HEK293 (cell line): ENCODE measurements around the gene ACAN.

ENCODE experiments used
- CTCF ChIA-PET: fragments of 350-600 bp; formaldehyde crosslinking; extraction: SDS; loops from one replicate; lab custom pipeline; 2021; ENCODE audit warnings: antibody characterized with exemption; lab: Yijun Ruan, JAX
- POLR2A ChIA-PET: fragments of 300-600 bp; formaldehyde crosslinking; extraction: SDS; loops from one replicate; lab custom pipeline; 2020; ENCODE audit warnings: antibody characterized with exemption, inconsistent platforms; lab: Yijun Ruan, JAX
- H3K27ac ChIP-seq: fragments of 200-500 bp; sonication (Bioruptor generic); 2 replicates; pipeline ENCODE4 v1.5.1; 2014; ENCODE audit warnings: low read depth, low read length, control low read depth, inconsistent platforms; ENCODE audit errors: extremely low read depth
- H3K36me3 ChIP-seq, 2 experiments: fragments of 200-500 bp in 1 of 2; sonication (Bioruptor generic) in 1 of 2; 1 replicate in 1 of 2; 2 replicates in 1 of 2; pipeline ENCODE4 v1.5.1; 2014 to 2017; ENCODE audit warnings: inconsistent platforms in 2 of 2, low read length in 2 of 2; ENCODE audit not compliant: control insufficient read depth in 2 of 2, insufficient read depth in 1 of 2
- H3K4me1 ChIP-seq: fragments of 200-500 bp; sonication (Bioruptor generic); 2 replicates; pipeline ENCODE4 v1.5.1; 2014; ENCODE audit warnings: mild to moderate bottlenecking, low read length, inconsistent platforms; ENCODE audit not compliant: control insufficient read depth, insufficient read depth
- H3K4me3 ChIP-seq: 2 replicates; pipeline ENCODE4 v1.5.1; 2011; ENCODE audit warnings: low read depth, mild to moderate bottlenecking, control low read depth, low read length, moderate library complexity
- H3K9me3 ChIP-seq: fragments of 200-500 bp; sonication (Bioruptor generic); 2 replicates; pipeline ENCODE4 v1.5.1; 2014; ENCODE audit warnings: low read depth, low read length, inconsistent platforms; ENCODE audit not compliant: control insufficient read depth, insufficient read depth
- GLIS2 ChIP-seq: fragments of 450-650 bp; formaldehyde crosslinking; IDR thresholded peaks from 2 replicates; pipeline ENCODE4 v1.5.1; 2016; ENCODE audit warnings: missing biosample characterization, missing genetic modification characterization
- HOXC10 ChIP-seq: sonication (generic); formaldehyde crosslinking; IDR thresholded peaks from 2 replicates; pipeline ENCODE4 v1.8.1; 2023; ENCODE audit warnings: mild to moderate bottlenecking, missing genetic modification reagents
- KLF17 ChIP-seq: fragments of 450-650 bp; formaldehyde crosslinking; IDR thresholded peaks from 2 replicates; pipeline ENCODE4 v1.5.1; 2016; ENCODE audit warnings: missing biosample characterization, missing genetic modification characterization
- SCRT2 ChIP-seq: fragments of 450-650 bp; formaldehyde crosslinking; IDR thresholded peaks from 2 replicates; pipeline ENCODE4 v1.5.1; 2016; ENCODE audit warnings: missing biosample characterization, missing genetic modification characterization
- ZFP41 ChIP-seq: fragments of 450-650 bp; formaldehyde crosslinking; IDR thresholded peaks from 2 replicates; pipeline ENCODE4 v1.5.1; 2016; ENCODE audit warnings: missing biosample characterization, missing genetic modification characterization, borderline replicate concordance
- ZIC2 ChIP-seq: fragments of 450-650 bp; formaldehyde crosslinking; IDR thresholded peaks from 2 replicates; pipeline ENCODE4 v1.5.1; 2016; ENCODE audit warnings: missing biosample characterization, missing genetic modification characterization
- ZNF148 ChIP-seq: fragments of 450-650 bp; formaldehyde crosslinking; IDR thresholded peaks from 2 replicates; pipeline ENCODE4 v1.5.0; 2017; ENCODE audit warnings: missing biosample characterization, missing genetic modification characterization, borderline replicate concordance
- ZNF18 ChIP-seq: fragments of 450-650 bp; formaldehyde crosslinking; IDR thresholded peaks from 2 replicates; pipeline ENCODE4 v1.5.1; 2016; ENCODE audit warnings: missing biosample characterization, missing genetic modification characterization
- ZNF610 ChIP-seq: fragments of 450-650 bp; formaldehyde crosslinking; IDR thresholded peaks from 2 replicates; pipeline ENCODE4 v1.5.1; 2016; ENCODE audit warnings: missing biosample characterization, missing genetic modification characterization, borderline replicate concordance
- ZNF664 ChIP-seq: fragments of 450-650 bp; formaldehyde crosslinking; IDR thresholded peaks from 2 replicates; pipeline ENCODE4 v1.5.1; 2016; ENCODE audit warnings: missing biosample characterization, missing genetic modification characterization
- ZNF76 ChIP-seq: fragments of 450-650 bp; formaldehyde crosslinking; IDR thresholded peaks from 2 replicates; pipeline ENCODE4; 2016; ENCODE audit warnings: low read depth, missing biosample characterization, missing genetic modification characterization, borderline replicate concordance
- ZSCAN23 ChIP-seq: fragments of 450-650 bp; formaldehyde crosslinking; IDR thresholded peaks from 2 replicates; pipeline ENCODE4 v1.5.1; 2016; ENCODE audit warnings: missing biosample characterization, missing genetic modification characterization
- TF ChIP-seq, protein P1 (sequence below): fragments of 450-650 bp; formaldehyde crosslinking; IDR thresholded peaks from 2 replicates; pipeline ENCODE4 v1.5.1; 2017; ENCODE audit warnings: missing biosample characterization, missing genetic modification characterization

ACAN gene

DNA sequence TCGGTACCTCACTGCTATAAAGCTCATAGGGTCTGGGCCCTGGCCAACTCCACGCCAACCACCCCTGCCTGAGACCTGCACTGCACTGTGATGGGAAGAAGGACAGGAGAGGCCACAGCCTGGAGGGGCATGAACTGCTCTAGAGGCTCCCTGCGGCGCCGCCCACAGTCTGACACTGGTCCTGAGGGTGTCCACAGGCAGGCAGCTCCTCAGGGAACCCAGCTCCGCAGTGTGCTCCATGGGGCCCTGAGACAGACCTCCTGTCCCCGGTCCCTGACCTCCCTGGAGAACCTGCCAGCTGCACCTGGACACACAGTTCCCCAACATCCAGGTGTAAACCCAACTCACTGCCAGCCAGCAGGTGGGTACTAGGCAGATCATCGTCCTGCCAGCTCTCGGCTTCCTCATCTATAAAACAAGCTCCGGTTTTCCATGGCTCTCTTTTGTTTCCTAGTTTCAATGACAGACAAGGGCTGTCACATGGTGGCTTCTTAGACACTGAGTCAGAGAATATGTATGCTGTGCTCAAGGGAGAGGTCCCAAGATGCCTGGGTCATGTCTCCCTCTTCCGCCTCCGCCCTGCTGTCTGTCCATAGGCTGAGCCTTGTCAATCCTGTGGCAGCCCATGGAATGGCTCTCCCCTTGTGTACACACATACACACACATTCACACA is 97.2 kb downstream of the ACAN start:
- Histone ChIP-seq H3K4me1 (peaks cover 14% of the 10 kb centered on the region), H3K4me3 (no peak overlapping the region), H3K27ac (no peak overlapping the region), H3K9me3 (no peaks in the 10 kb centered on the region), H3K36me3 (peaks cover 11 to 58% of the 10 kb centered on the region in 2 experiments; a peak in 2 of 3 replicates)
- TF ChIP-seq HOXC10 (CRISPR knock-in tag) (no peak), KLF17 (tag by site-specific recombination) (no peak), GLIS2 (tag by site-specific recombination) (0 out of 2 replicates have a peak, but pooled peaks have one; percentile 38), ZNF610 (tag by site-specific recombination) (no peak), SCRT2 (tag by site-specific recombination) (no peak), ZFP41 (tag by site-specific recombination) (no peak), ZIC2 (tag by site-specific recombination) (peak; percentile 85), ZNF664 (tag by site-specific recombination) (no peak), ZNF76 (no peak)
- CTCF ChIA-PET: interaction anchor here (0.6 to 1.4 kb wide), 6 partner anchors 11 to 411 kb away, joined by 3 to 6 read pairs (median 4); no protein-coding TSS in a partner anchor
- POLR2A ChIA-PET: interaction anchor here (0.9 kb wide), 1 partner anchor 12 kb away, joined by 3 read pairs; no protein-coding TSS in a partner anchor

DNA sequence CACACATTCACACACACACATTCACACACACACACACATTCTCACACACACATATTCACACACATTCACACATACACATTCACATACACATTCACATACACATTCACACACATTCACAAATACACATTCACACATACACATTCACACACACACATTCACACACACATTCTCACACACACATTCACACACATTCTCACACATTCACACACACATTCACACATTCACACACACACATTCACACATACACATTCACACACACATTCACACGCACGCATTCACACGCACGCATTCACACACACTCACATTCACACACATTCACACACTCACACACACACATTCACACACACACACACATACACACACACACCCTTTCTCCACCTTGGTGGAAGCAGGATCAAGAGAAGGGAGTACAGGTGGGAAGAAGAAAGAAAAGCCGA is 97.8 kb downstream of the ACAN start:
- Histone ChIP-seq H3K9me3 (no peaks in the 10 kb centered on the region), H3K27ac (no peak overlapping the region), H3K4me1 (peaks cover 14% of the 10 kb centered on the region), H3K36me3 (peaks cover 11 to 64% of the 10 kb centered on the region in 2 experiments; a peak in 2 of 3 replicates), H3K4me3 (no peak overlapping the region)
- ChIA-PET POLR2A (interaction anchor here (0.9 kb wide), 1 partner anchor 11 kb away, joined by 3 read pairs; no protein-coding TSS in a partner anchor), CTCF (interaction anchor here (0.6 to 1.4 kb wide), 6 partner anchors 22 to 348 kb away, joined by 3 to 6 read pairs (median 3); no protein-coding TSS in a partner anchor)
- TF ChIP-seq ZNF18 (tag by site-specific recombination) (peak; percentile 68; the same call in 1 of the 2 replicates), ZNF148 (no peak), ZSCAN23 (tag by site-specific recombination) (0 out of 2 replicates have a peak, but pooled peaks have one; percentile 36)
- TF ChIP-seq, protein P1, sequence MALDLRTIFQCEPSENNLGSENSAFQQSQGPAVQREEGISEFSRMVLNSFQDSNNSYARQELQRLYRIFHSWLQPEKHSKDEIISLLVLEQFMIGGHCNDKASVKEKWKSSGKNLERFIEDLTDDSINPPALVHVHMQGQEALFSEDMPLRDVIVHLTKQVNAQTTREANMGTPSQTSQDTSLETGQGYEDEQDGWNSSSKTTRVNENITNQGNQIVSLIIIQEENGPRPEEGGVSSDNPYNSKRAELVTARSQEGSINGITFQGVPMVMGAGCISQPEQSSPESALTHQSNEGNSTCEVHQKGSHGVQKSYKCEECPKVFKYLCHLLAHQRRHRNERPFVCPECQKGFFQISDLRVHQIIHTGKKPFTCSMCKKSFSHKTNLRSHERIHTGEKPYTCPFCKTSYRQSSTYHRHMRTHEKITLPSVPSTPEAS (tag by site-specific recombination): peak; percentile 98
